GM19328 (cell line): Measurements from ENCODE around the gene SLC6A12.
"Not testable (repeated sequence)": the region's sequence is repeated elsewhere in the genome, so short reads cannot be mapped to it uniquely, and the experiment has no call there.

Experiments
- ATAC-seq: cut with Tn5 transposase; IDR thresholded peaks from one replicate; pipeline ENCODE4 v1.9.1; 2021; ENCODE audit warnings: mild to moderate bottlenecking, moderate library complexity; ENCODE audit not compliant: unreplicated experiment

The SLC6A12 gene

GRCh38 chr12:218728-219590 is 5.0 kb upstream of the SLC6A12 start:
- no peak for ATAC-seq

- ATAC-seq = no peak
These were observed 4.3 kb upstream of the SLC6A12 start for GRCh38 chr12:218221-218620.

DNA sequence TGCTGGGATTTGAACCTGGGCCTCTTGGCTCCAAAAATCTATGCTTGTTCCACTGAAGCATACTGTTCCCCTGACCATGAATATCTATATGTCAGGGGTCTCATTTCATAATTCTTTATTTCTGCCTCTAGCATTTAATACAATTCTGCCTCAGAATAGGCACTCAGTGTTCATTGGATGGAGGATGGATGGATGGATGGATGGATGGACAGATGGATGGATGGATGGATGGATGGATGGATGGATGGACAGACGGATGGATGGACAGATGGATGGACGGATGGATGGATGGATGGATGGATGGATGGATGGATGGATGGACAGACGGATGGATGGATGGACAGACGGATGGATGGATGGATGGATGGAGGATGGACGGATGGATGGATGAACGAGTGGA is 3.1 kb upstream of the SLC6A12 start:
- ATAC-seq = not testable (repeated sequence)

DNA sequence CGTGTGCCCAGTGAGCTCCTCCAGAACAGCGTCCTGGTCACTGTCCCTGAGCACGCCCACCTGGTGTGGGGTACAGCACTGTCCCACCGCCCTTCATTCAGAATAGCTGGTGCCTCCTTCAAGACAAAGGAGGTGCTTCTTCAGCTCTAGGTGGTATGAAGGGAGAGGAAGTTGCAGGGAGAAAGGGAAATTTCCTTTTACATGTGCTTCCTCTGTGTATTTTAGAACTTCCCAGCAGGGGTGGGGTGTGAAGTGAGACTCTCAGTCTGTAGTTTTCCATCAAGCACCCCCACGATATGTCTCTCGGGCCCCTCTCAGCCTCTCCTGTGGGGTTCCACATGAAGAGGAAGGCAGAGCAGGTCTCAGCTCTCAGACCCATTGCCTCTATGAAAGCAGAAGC is 1.2 kb upstream of the SLC6A12 start:
- no peak for ATAC-seq

GRCh38 chr12:213527-213932 is 427 bp downstream of the SLC6A12 start:
- no peak for ATAC-seq

DNA sequence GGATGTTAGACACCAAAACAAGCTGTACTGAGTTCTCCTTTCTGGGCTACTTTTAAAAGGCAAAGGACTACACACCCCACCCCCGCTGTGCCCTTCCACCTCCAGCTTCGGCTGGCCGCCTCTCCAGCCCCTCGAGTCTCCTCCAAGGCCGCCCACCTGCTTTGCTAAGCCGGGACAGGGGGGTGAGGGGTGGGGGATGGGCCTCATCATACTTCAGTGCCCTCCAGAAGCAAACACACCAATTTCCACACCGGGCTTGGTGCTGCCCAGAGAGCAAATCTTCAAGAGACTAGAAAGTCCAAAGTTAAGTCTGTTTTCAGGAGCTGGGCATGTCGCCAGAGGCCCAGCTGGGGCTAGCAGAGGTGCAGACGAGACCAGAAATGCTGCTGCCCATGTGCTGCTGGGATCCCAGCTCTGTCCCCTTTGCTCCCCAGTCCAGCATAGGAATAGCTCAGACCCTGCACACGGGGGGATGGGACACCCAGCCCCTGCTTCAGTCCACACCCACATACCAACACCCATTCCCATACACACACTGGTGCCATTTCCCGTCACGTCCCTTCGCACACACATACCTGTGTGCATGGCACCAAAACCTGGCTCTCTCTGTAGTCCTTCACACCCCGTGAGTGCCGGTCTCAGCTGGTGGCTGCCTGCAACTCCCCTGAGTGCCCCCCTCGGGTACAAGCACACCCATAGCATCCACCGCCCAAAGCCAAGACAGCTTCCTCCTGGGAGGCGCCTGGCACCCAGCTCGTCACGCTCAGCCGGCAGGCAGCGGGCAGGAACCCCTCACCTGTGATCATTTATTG is 1.0 kb downstream of the SLC6A12 start:
- ATAC-seq = no peak

DNA sequence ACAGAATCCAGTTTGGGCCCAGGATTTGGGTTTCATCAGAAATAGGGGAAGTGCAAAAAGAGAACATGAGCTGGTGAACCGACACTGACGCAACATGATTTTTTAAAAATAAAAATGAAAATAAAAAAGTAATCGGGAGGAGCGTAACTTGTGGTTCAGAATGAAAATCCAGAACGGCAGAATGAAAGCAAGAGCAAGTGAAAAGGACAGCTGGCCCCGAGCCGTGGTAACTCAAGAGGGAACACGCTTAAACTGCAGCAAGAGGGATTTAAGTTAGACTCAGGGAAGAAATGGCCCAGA is 1.6 kb downstream of the SLC6A12 start:
- no peak for ATAC-seq

DNA sequence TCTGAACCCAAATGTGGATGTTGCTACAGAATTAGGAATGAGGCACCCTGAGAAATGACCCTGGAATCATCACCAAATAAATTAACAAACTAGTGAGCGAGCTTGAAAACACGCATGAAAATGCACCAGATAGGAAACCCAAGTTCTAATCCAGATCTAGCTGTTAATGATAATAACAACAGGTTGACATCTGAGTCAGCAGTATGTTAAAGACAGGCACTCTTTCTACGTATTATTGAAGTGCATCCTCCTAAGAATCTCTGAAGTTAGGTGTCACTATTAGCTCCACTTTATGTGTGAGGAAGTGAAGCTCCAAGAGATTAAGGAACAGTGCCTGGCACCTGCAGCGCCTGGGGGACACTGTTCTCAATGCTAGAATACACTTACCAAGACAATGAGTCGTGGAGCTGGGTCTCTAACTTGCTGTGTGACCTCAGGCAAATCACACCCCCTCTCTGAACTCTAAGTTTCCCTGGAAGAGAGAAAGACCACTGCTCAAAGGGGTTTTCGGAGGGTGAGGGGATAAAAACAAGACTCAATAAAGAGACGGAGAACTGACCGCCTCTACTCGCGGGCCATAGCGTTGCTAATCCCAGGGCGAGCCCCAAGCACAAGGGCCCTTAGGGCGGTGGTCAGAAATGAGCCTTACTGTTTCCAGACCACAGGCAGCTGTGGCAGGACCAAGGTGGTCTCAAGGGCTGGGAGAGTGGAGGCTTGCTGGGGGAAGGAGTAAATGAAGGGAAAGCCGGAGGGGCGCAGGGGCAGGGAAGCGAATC is 2.1 kb downstream of the SLC6A12 start:
- ATAC-seq = no peak

GRCh38 chr12:211142-211465 is 2.9 kb downstream of the SLC6A12 start:
- no peak for ATAC-seq

DNA sequence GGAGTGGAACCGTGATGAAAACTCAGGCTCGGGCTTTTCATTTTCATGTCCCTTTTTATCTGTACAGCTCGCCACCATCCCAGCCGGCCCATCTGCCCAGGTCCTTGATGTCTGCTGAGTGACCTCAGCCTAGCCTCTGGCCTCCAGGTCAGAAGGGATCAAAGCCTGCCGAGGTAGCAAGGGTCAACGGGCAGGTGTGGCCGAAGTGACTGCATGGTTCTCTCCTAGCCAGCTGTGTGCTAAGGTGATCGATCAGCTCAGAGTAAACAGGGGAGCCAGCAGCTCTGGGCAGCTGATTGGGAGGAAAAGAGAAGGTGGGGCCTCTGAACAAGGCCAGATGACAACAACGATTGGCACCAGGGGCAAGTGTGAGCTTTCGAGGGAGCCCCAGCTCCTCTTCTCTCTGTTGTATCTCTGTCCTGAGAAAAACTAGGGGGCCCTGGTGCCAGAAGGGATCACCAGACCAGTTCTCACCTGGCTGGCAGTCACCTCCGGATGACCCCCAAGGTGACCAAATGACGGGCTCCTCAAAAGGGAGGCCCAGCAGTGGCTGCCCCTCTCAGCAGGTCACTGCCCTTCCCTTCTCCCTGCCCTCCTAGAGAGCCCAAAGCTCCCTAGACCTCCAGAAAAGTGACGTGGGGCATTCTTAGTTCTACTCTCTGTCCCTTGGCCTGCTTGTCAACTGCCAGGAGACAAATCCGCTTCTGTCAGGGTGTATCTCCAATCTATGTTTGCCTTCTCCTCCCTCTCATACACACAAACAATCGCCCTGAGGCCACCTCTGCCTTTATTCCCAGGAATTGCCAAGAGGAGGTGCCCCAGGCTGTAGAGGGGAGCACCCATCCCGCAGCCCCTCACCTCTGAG is 3.4 kb downstream of the SLC6A12 start:
- ATAC-seq = no peak

- no peak for ATAC-seq
These were observed 4.1 kb downstream of the SLC6A12 start for GRCh38 chr12:209851-210250.

DNA sequence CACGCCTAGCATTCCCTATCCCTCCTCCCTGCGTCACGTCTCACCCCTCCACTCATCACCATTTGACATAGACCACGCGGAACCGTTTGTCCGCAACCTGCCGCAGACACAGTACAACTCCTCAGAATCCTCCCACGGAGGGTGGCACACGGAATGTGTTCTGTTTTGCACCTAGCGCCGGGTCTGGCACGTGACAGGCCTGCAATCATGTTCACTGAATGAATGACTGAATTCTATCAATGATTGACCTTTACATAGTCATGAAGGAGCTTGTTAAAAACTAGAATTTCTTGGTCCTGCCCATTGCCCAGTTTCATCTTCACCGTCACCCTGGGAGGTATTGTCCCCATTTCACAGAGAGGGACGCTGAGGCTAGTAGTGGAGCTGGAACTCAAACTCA is 4.7 kb downstream of the SLC6A12 start:
- no peak for ATAC-seq

DNA sequence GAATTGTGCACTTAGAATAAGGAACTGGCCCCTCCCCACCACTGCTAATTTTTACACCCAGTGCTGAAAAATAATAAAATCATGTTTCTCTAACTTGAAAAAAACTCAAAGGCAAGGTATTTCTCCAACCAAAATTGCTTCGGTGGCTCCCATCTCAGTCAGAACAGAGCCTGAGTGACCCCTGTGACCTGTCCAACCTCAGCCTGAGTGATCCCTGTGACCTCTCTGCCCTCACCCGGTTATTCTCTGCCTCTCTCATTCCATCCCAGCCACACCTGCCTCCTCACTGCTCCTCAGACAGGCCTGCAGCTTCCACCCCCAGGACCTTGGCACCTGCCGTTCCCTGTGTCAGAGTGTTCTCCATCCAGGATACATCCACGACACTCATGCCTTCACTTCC is 5.1 kb downstream of the SLC6A12 start:
- no peak for ATAC-seq

DNA sequence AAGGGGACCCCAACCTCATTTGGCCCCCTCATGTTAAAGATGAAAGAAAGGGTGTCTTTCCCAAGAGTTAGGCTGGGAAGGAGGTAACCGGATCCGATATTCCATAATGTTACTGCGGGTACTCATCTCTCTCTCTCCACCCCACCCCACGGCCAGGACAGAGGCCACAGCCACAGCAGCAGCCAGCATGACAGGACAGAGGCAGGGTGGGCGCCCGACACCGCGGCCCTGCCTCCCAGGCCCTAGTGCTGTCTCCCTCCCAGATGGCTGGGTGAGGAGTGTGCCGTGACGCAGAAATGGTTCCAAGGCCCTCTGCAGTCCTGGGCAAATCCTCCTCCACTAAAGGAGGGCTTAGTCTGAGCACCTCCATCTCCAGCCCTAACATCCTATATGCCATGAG is 6.2 kb downstream of the SLC6A12 start:
- ATAC-seq = no peak

DNA sequence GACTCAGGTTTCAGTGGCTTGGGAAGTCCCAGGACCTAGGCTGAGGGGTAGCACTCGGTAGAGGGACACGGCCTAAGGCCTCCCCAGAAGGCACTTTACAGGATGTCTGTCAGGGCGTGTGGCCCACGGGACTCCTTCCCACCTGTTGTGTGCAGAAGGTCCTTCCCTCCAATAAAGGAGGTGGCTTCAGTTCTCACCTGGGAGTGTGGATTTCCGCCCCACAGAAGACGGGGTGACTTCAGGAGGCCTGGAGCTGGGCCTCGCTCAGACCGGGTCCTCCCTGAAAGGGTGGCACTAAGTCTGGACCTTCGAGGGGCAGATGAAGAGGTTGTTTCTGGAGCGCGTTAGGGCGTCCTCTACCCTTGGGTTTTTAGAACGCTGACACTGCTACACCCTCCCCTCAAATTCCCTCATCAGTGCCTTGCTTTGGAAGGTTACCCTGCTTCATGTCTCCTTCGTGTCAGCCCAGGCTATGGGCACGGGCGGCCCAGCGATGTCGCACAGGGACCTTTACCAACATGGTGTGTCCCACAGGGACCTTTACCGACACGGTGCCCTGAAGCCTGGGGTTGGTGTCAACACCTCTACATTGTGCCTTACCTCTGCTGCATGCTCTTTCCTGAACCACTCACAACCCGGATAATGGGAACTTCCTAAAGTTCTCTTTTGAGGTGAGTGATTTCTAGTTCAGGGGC is 7.1 kb downstream of the SLC6A12 start:
- no peak for ATAC-seq

- no peak for ATAC-seq
These were observed 8.9 kb downstream of the SLC6A12 start for GRCh38 chr12:205026-205425.

DNA sequence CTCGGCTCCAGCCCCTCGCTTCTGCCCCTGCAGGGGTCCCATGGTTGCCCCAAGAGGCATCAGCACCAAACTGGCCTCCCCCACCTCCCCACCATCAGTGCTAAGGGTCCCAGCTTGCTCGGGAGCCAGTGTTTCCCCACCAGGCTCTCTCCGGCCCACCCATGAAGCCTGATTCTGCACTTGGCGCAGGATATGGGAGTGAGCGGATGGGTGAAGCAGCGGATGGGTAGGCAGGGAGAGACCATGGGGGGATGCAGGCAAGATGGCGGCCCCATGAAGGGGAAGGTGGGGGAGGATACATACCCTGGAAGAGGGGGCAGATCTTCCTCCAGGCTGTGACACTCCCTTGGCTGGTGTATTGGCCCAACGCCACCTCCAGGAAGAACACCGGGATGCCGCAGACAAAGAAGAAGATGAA is 9.7 kb downstream of the SLC6A12 start:
- ATAC-seq = no peak

GRCh38 chr12:203462-204260 is 10.3 kb downstream of the SLC6A12 start:
- no peak for ATAC-seq

DNA sequence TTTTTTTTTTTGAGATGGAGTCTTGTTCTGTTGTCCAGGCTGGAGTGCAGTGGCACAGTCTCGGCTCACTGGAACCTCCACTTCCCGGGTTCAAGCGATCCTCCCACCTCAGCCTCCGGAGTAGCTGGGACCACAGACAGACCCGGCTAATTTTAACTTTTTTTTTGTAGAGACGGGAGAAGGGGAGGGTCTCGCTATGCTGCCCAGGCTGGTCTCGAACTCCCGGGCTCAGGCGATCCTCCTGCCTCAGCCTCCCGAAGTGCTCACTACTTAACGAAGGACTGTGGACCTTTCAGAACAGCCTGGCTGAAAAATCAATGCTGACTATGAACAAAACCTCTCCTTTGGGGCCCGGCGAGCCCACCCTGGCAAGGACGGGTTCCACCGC is 10.9 kb downstream of the SLC6A12 start:
- ATAC-seq = no peak
